ENCODE data around the gene NAP1L4. TPM values are rescaled to one million over a fixed set of nuclear protein-coding genes. Genes with fewer than 3 reads are reported as not detected.

NAP1L4 gene
- total RNA-seq, result 97.3 TPM
- polyA plus RNA-seq (ENCODE audit: insufficient read depth in 1 of 8, insufficient read length in 8 of 8, low replicate concordance in 1 of 8), result 100 to 1,000 TPM in 7 of 8 donors, 10 to 100 TPM in 1; 97.4 to 116 (median 107) TPM
- long read RNA-seq, donor 1, partial matches to known transcripts, result 0 of 5 reads
- long read RNA-seq, donor 1, other reads (novel, unspliced or antisense), result 0 of 5 reads
- long read RNA-seq, donor 2, partial matches to known transcripts, result 0 of 1 reads
- long read RNA-seq, donor 2, other reads (novel, unspliced or antisense), result 0 of 1 reads
- long read RNA-seq, donor 3, transcript NAP1L4-222 (15 exons, 2,479 nt), result major isoform, 9 of 24 reads
- long read RNA-seq, donor 3, partial matches to known transcripts, result 10 of 24 reads
- long read RNA-seq, donor 3, other reads (novel, unspliced or antisense), result 0 of 24 reads
- long read RNA-seq, donor 4, transcript NAP1L4-222 (15 exons, 2,479 nt), result major isoform, 5 of 7 reads
- long read RNA-seq, donor 4, partial matches to known transcripts, result 0 of 7 reads
- long read RNA-seq, donor 4, other reads (novel, unspliced or antisense), result 0 of 7 reads
- long read RNA-seq, donor 5, transcript NAP1L4-222 (15 exons, 2,479 nt), result major isoform, 16 of 56 reads
- long read RNA-seq, donor 5, partial matches to known transcripts, result 32 of 56 reads
- long read RNA-seq, donor 5, other reads (novel, unspliced or antisense), result 0 of 56 reads
- long read RNA-seq, donor 6, transcript NAP1L4-201 (16 exons, 2,511 nt), result minor isoform, 6 of 28 reads
- long read RNA-seq, donor 6, transcript NAP1L4-222 (15 exons, 2,479 nt), result major isoform, 11 of 28 reads
- long read RNA-seq, donor 6, partial matches to known transcripts, result 11 of 28 reads
- long read RNA-seq, donor 6, other reads (novel, unspliced or antisense), result 0 of 28 reads
- long read RNA-seq, donor 7, partial matches to known transcripts, result 8 of 17 reads
- long read RNA-seq, donor 7, other reads (novel, unspliced or antisense), result 0 of 17 reads
- long read RNA-seq, donor 8, partial matches to known transcripts, result 0 of 4 reads
- long read RNA-seq, donor 8, other reads (novel, unspliced or antisense), result 0 of 4 reads
- long read RNA-seq, donor 9, partial matches to known transcripts, result 18 of 25 reads
- long read RNA-seq, donor 9, other reads (novel, unspliced or antisense), result 0 of 25 reads
- long read RNA-seq, donor 10, transcript NAP1L4-222 (15 exons, 2,479 nt), result major isoform, 13 of 31 reads
- long read RNA-seq, donor 10, partial matches to known transcripts, result 12 of 31 reads
- long read RNA-seq, donor 10, other reads (novel, unspliced or antisense), result 0 of 31 reads
- long read RNA-seq, donor 11, partial matches to known transcripts, result 9 of 15 reads
- long read RNA-seq, donor 11, other reads (novel, unspliced or antisense), result 0 of 15 reads

GRCh38 chr11:2992234-2992996 lies at the start of gene NAP1L4:
Gene NAP1L4, minus strand, starts transcription at chr11:2992329. Its CDS starts 13,109 bp downstream, at chr11:2979220.
- peaks cover 18% of the 10 kb centered on the region for H3K4me1 ChIP-seq (ENCODE audit: control insufficient read depth, insufficient read depth, low read length)
- H3K27ac ChIP-seq (ENCODE audit: low read length), result peak within 1 kb of the TSS; percentile 93
- DNase-seq, result peak; percentile 98
- WGBS (ENCODE audit: insufficient coverage), result under 1% methylated on average over 65 of the region's 77 CpGs
- no peaks in the 10 kb centered on the region for H3K9me3 ChIP-seq (replicated peaks; ENCODE audit: control insufficient read depth, low read depth, low read length)
- H3K27me3 ChIP-seq (ENCODE audit: control insufficient read depth, insufficient read depth, low read length), result no peaks in the 10 kb centered on the region
- peak within 1 kb of the TSS; percentile 88 for H3K4me3 ChIP-seq (ENCODE audit: low read length)
- H3K36me3 ChIP-seq (ENCODE audit: control insufficient read depth, insufficient read depth, low read length), result peaks cover 4% of the 10 kb centered on the region

- WGBS (ENCODE audit: insufficient coverage), result 90% methylated on average over 2 of the region's 9 CpGs
- Histone ChIP-seq H3K9me3 (replicated peaks; ENCODE audit: control insufficient read depth, low read depth, low read length) (no peaks in the 10 kb centered on the region), H3K4me1 (ENCODE audit: control insufficient read depth, insufficient read depth, low read length) (peaks cover 7% of the 10 kb centered on the region), H3K27me3 (ENCODE audit: control insufficient read depth, insufficient read depth, low read length) (no peaks in the 10 kb centered on the region), H3K4me3 (ENCODE audit: low read length) (no peak overlapping the region), H3K36me3 (ENCODE audit: control insufficient read depth, insufficient read depth, low read length) (peaks cover 62% of the 10 kb centered on the region), H3K27ac (ENCODE audit: low read length) (no peak overlapping the region)
- no peak for DNase-seq
Measured at GRCh38 chr11:3040881-3041280, 48.8 kb upstream of the NAP1L4 start.

GRCh38 chr11:3037945-3038271 lies 45.8 kb upstream of the NAP1L4 start:
- Histone ChIP-seq H3K9me3 (replicated peaks; ENCODE audit: control insufficient read depth, low read depth, low read length) (no peaks in the 10 kb centered on the region), H3K36me3 (ENCODE audit: control insufficient read depth, insufficient read depth, low read length) (peaks cover 63% of the 10 kb centered on the region), H3K27ac (ENCODE audit: low read length) (no peak overlapping the region), H3K4me3 (ENCODE audit: low read length) (no peak overlapping the region), H3K27me3 (ENCODE audit: control insufficient read depth, insufficient read depth, low read length) (no peaks in the 10 kb centered on the region), H3K4me1 (ENCODE audit: control insufficient read depth, insufficient read depth, low read length) (peaks cover 2% of the 10 kb centered on the region)
- 64% methylated on average over 11 of the region's 12 CpGs for WGBS (ENCODE audit: insufficient coverage)
- no peak for DNase-seq

- no peaks in the 10 kb centered on the region for H3K27me3 ChIP-seq (ENCODE audit: control insufficient read depth, insufficient read depth, low read length)
- H3K4me1 ChIP-seq (ENCODE audit: control insufficient read depth, insufficient read depth, low read length), result peaks cover 2% of the 10 kb centered on the region
- H3K36me3 ChIP-seq (ENCODE audit: control insufficient read depth, insufficient read depth, low read length), result peaks cover 67% of the 10 kb centered on the region
- H3K27ac ChIP-seq (ENCODE audit: low read length), result no peak overlapping the region
- no peaks in the 10 kb centered on the region for H3K9me3 ChIP-seq (replicated peaks; ENCODE audit: control insufficient read depth, low read depth, low read length)
- peak; percentile 89 for DNase-seq
- no peak overlapping the region for H3K4me3 ChIP-seq (ENCODE audit: low read length)
- 54% methylated on average over 16 of the region's 24 CpGs for WGBS (ENCODE audit: insufficient coverage)
Measured at GRCh38 chr11:3037040-3037944, 45.2 kb upstream of the NAP1L4 start.

- peaks cover 62% of the 10 kb centered on the region for H3K36me3 ChIP-seq (ENCODE audit: control insufficient read depth, insufficient read depth, low read length)
- H3K4me1 ChIP-seq (ENCODE audit: control insufficient read depth, insufficient read depth, low read length), result peaks cover 2% of the 10 kb centered on the region
- H3K27me3 ChIP-seq (ENCODE audit: control insufficient read depth, insufficient read depth, low read length), result no peaks in the 10 kb centered on the region
- peak; percentile 67 for DNase-seq
- H3K4me3 ChIP-seq (ENCODE audit: low read length), result no peak overlapping the region
- H3K9me3 ChIP-seq (replicated peaks; ENCODE audit: control insufficient read depth, low read depth, low read length), result no peaks in the 10 kb centered on the region
- WGBS (ENCODE audit: insufficient coverage), result no CpG with 5 or more reads among the region's 5 CpGs
- no peak overlapping the region for H3K27ac ChIP-seq (ENCODE audit: low read length)
Measured at GRCh38 chr11:3036419-3036818, 44.3 kb upstream of the NAP1L4 start.

- Histone ChIP-seq H3K27me3 (ENCODE audit: control insufficient read depth, insufficient read depth, low read length) (no peaks in the 10 kb centered on the region), H3K27ac (ENCODE audit: low read length) (no peak overlapping the region), H3K9me3 (replicated peaks; ENCODE audit: control insufficient read depth, low read depth, low read length) (no peaks in the 10 kb centered on the region), H3K4me3 (ENCODE audit: low read length) (no peak overlapping the region), H3K4me1 (ENCODE audit: control insufficient read depth, insufficient read depth, low read length) (peaks cover 2% of the 10 kb centered on the region), H3K36me3 (ENCODE audit: control insufficient read depth, insufficient read depth, low read length) (peaks cover 55% of the 10 kb centered on the region)
- no peak for DNase-seq
Measured at GRCh38 chr11:3035333-3035732, 43.2 kb upstream of the NAP1L4 start.

GRCh38 chr11:3030289-3031070 lies 38.4 kb upstream of the NAP1L4 start:
- Histone ChIP-seq H3K36me3 (ENCODE audit: control insufficient read depth, insufficient read depth, low read length) (peaks cover 59% of the 10 kb centered on the region), H3K9me3 (replicated peaks; ENCODE audit: control insufficient read depth, low read depth, low read length) (no peaks in the 10 kb centered on the region), H3K4me3 (ENCODE audit: low read length) (no peak overlapping the region), H3K27ac (ENCODE audit: low read length) (no peak overlapping the region), H3K27me3 (ENCODE audit: control insufficient read depth, insufficient read depth, low read length) (no peaks in the 10 kb centered on the region), H3K4me1 (ENCODE audit: control insufficient read depth, insufficient read depth, low read length) (no peaks in the 10 kb centered on the region)
- 92% methylated on average over 8 of the region's 18 CpGs for WGBS (ENCODE audit: insufficient coverage)
- DNase-seq, result peak; percentile 34

GRCh38 chr11:3028813-3029212 lies 36.7 kb upstream of the NAP1L4 start:
- Histone ChIP-seq H3K9me3 (replicated peaks; ENCODE audit: control insufficient read depth, low read depth, low read length) (no peaks in the 10 kb centered on the region), H3K36me3 (ENCODE audit: control insufficient read depth, insufficient read depth, low read length) (peaks cover 57% of the 10 kb centered on the region), H3K4me1 (ENCODE audit: control insufficient read depth, insufficient read depth, low read length) (no peaks in the 10 kb centered on the region), H3K27ac (ENCODE audit: low read length) (no peak overlapping the region), H3K27me3 (ENCODE audit: control insufficient read depth, insufficient read depth, low read length) (no peaks in the 10 kb centered on the region), H3K4me3 (ENCODE audit: low read length) (no peak overlapping the region)
- DNase-seq, result no peak
- 90% methylated on average over 9 of the region's 9 CpGs for WGBS (ENCODE audit: insufficient coverage)

Data from muscle of leg (tissue), 16 donors.